Nephron progenitor cell (in vitro differentiated cells): ENCODE data around the gene TRIM27.
"Not testable (repeated sequence)": the region's sequence is repeated elsewhere in the genome, so short reads cannot be mapped to it uniquely, and the experiment has no call there.

ENCODE experiments used
- DNase-seq: peaks from one replicate; pipeline ENCODE4 v3.0.0; 2021
- H3K27ac Mint-ChIP-seq: 2 replicates; pipeline ENCODE4 v1.8.0; 2021; ENCODE audit warnings: mild to moderate bottlenecking, moderate library complexity, mixed read lengths
- H3K27me3 Mint-ChIP-seq: 2 replicates; pipeline ENCODE4 v1.8.0; 2021; ENCODE audit warnings: mild to moderate bottlenecking, low read depth, mixed read lengths; ENCODE audit not compliant: poor library complexity
- H3K36me3 Mint-ChIP-seq: 2 replicates; pipeline ENCODE4 v1.8.0; 2021; ENCODE audit warnings: low read depth, mixed read lengths
- H3K4me1 Mint-ChIP-seq: 2 replicates; pipeline ENCODE4 v1.8.0; 2021; ENCODE audit warnings: mixed read lengths
- H3K4me3 Mint-ChIP-seq: 2 replicates; pipeline ENCODE4 v1.8.0; 2021; ENCODE audit warnings: mild to moderate bottlenecking, moderate library complexity, mixed read lengths
- H3K9me3 Mint-ChIP-seq: 2 replicates; pipeline ENCODE4 v1.8.0; 2021; ENCODE audit warnings: mild to moderate bottlenecking, moderate library complexity, mixed read lengths
- CTCF ChIP-seq: fragments of 200-600 bp; sonication (generic); IDR thresholded peaks from 2 replicates; pipeline ENCODE4 v1.5.0; 2021; ENCODE audit warnings: antibody characterized with exemption

TRIM27 gene

GRCh38 chr6:28871335-28872156 is 52.2 kb downstream of the TRIM27 start:
- H3K27me3 Mint-ChIP-seq: peaks cover 6% of the 10 kb centered on the region
- no peak overlapping the region for H3K27ac Mint-ChIP-seq

GRCh38 chr6:28868873-28869272 is 54.9 kb downstream of the TRIM27 start:
- DNase-seq: no peak
- no peak for TF ChIP-seq CTCF
- Mint-ChIP-seq H3K27me3 (peaks cover 10% of the 10 kb centered on the region), H3K9me3 (peaks cover 26% of the 10 kb centered on the region), H3K4me3 (no peak overlapping the region), H3K4me1 (peaks cover 13% of the 10 kb centered on the region), H3K36me3 (peaks cover 6% of the 10 kb centered on the region), H3K27ac (no peak overlapping the region)

More at GRCh38 chr6:28871335-28872156, 52.2 kb downstream of the TRIM27 start:
- Mint-ChIP-seq H3K4me1 (peaks cover 16% of the 10 kb centered on the region), H3K36me3 (no peaks in the 10 kb centered on the region), H3K4me3 (no peak overlapping the region), H3K9me3 (peaks cover 4% of the 10 kb centered on the region)
- no peak for DNase-seq
- no peak for TF ChIP-seq CTCF

GRCh38 chr6:28867086-28867409 is 56.7 kb downstream of the TRIM27 start:
- Mint-ChIP-seq H3K4me1 (peaks cover 13% of the 10 kb centered on the region), H3K4me3 (peak overlapping the region; percentile 78), H3K9me3 (peaks cover 44% of the 10 kb centered on the region), H3K27ac (peak overlapping the region; percentile 14), H3K27me3 (peaks cover 23% of the 10 kb centered on the region), H3K36me3 (peaks cover 6% of the 10 kb centered on the region)
- DNase-seq: no peak
- no peak for TF ChIP-seq CTCF

- Mint-ChIP-seq H3K27me3 (peaks cover 27% of the 10 kb centered on the region), H3K9me3 (peaks cover 45% of the 10 kb centered on the region), H3K4me3 (peak overlapping the region; percentile 78), H3K27ac (peak overlapping the region; percentile 14), H3K4me1 (peaks cover 13% of the 10 kb centered on the region)
- DNase-seq: peak; percentile 72
- H3K36me3 Mint-ChIP-seq: not testable (repeated sequence)
Observed at GRCh38 chr6:28866205-28867085, 57.3 kb downstream of the TRIM27 start.

GRCh38 chr6:28865401-28866204 is 58.2 kb downstream of the TRIM27 start:
- peaks cover 46% of the 10 kb centered on the region for H3K9me3 Mint-ChIP-seq
- H3K27ac Mint-ChIP-seq: no peak overlapping the region
- H3K36me3 Mint-ChIP-seq: peaks cover 6% of the 10 kb centered on the region
- peak overlapping the region; percentile 78 for H3K4me3 Mint-ChIP-seq
- peaks cover 27% of the 10 kb centered on the region for H3K27me3 Mint-ChIP-seq
- H3K4me1 Mint-ChIP-seq: peaks cover 18% of the 10 kb centered on the region
- DNase-seq: peak; percentile 26
- no peak for TF ChIP-seq CTCF
